Erythroblast (primary cell): ENCODE data around the gene HIF3A.

Experiments
- GATA1 ChIP-seq: IDR thresholded peaks from 2 replicates; pipeline ENCODE4 v1.6.1; 2011; ENCODE audit warnings: low read depth, mild to moderate bottlenecking, control low read depth, low read length, moderate library complexity
- POLR2A ChIP-seq: IDR thresholded peaks from 2 replicates; pipeline ENCODE4 v1.6.1; 2011; ENCODE audit warnings: mild to moderate bottlenecking, low read length

DNA sequence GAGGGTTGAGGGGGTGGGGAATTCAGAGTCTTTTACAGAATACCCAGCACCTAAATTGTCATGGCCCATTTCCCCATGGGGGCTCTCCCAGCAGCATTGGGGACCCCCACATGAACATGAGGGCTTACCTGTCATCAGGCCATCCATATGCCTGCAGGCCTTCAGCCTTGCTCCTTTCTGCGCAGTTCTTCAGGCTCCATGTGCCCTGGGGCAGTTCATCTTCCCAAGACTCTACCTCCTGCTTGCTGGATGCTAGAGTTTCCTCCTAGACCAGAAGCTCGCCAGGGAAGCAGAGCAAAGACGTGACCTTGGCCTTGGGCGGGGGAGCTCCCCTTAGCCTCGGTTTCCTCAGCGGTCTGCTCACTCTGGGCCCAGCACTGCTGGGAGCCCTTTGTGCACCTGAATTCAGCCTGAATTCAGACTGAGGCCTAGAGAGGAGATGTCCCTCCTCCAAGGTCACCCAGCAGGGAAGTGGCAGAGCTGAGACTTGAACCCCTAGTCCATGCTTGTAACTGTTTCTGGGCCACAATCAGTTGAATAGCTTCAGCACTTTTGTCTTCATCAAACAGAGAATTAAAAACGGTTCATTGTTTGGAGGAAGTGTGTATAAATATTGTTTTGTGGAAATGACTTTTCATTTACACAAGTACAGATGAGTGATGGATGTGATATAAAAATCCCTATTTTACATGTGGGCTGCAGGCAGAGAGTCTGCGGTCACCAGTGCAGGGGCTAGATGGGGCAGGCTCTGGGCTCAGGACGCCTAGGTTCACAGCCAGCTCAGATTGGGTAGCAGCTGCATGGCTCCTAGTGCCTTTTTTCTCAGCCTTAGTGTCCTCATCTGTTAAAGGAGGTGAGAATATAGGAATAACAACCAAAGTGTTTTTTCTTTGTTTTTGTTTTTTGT, 59.6 kb downstream of the HIF3A start:
- no peak for TF ChIP-seq POLR2A
- no peak for TF ChIP-seq GATA1
